Liver (tissue), 9 donors: ENCODE results near the gene UBL3. TPM values are rescaled to one million over a fixed set of nuclear protein-coding genes. Genes with fewer than 3 reads are reported as not detected.

Source experiments
- DNase-seq: peaks from one replicate; pipeline ENCODE4 v3.0.0-alpha.2; 2017; ENCODE audit warnings: low spot score
- H3K27ac ChIP-seq, 2 donors: one replicate each; pipeline ENCODE4 v1.7.0; 2013; ENCODE audit warnings: inconsistent platforms in 2 of 2, low read length in 2 of 2, control low read depth in 1 of 2, low read depth in 1 of 2, mild to moderate bottlenecking in 1 of 2
- H3K27me3 ChIP-seq, 4 donors: one replicate each; pipeline versions ENCODE4 v1.6.1 to v1.7.0; 2013; ENCODE audit warnings: low read length in 3 of 4, inconsistent platforms in 1 of 4, mild to moderate bottlenecking in 1 of 4, moderate library complexity in 1 of 4; ENCODE audit not compliant: control insufficient read depth in 4 of 4, insufficient read depth in 4 of 4
- H3K36me3 ChIP-seq, 4 donors: one replicate each; pipeline versions ENCODE4 v1.6.1 to v1.7.0; 2013; ENCODE audit warnings: low read length in 3 of 4, mild to moderate bottlenecking in 3 of 4, low read depth in 1 of 4, moderate library complexity in 1 of 4; ENCODE audit not compliant: control insufficient read depth in 4 of 4, insufficient read depth in 3 of 4
- H3K4me1 ChIP-seq, 4 donors: one replicate each; pipeline versions ENCODE4 v1.6.1 to v1.7.0; 2013; ENCODE audit warnings: low read length in 3 of 4, mild to moderate bottlenecking in 3 of 4, moderate library complexity in 1 of 4; ENCODE audit not compliant: control insufficient read depth in 4 of 4, insufficient read depth in 4 of 4
- H3K4me3 ChIP-seq, 3 donors: one replicate each; pipeline versions ENCODE4 v1.6.1 to v1.7.0; 2013; ENCODE audit warnings: low read length in 3 of 3, control low read depth in 1 of 3, low read depth in 1 of 3, mild to moderate bottlenecking in 1 of 3
- H3K9ac ChIP-seq, 2 donors: one replicate each; pipeline ENCODE4 v1.7.0; 2013; ENCODE audit warnings: low read length in 2 of 2, mild to moderate bottlenecking in 2 of 2, moderate library complexity in 2 of 2, control low read depth in 1 of 2, low read depth in 1 of 2
- H3K9me3 ChIP-seq, 4 donors: one replicate each; pipeline versions ENCODE4 v1.6.1 to v1.7.0; 2013; ENCODE audit warnings: low read length in 3 of 4; ENCODE audit not compliant: control insufficient read depth in 4 of 4
- CTCF ChIP-seq: fragments of 150-350 bp; IDR thresholded peaks from 2 replicates; pipeline ENCODE4 v1.5.1; 2017; ENCODE audit warnings: improper control_type of control experiment, low read depth, low read length; ENCODE audit not compliant: missing input control
- EGR1 ChIP-seq, 2 donors: IDR thresholded peaks; 2 replicates each; pipeline ENCODE4 v1.6.1; 2016 to 2018; ENCODE audit warnings: antibody characterized with exemption in 2 of 2, low read depth in 2 of 2
- FOXA1 ChIP-seq: IDR thresholded peaks from 2 replicates; pipeline ENCODE4 v1.6.1; 2016; ENCODE audit warnings: antibody characterized with exemption
- FOXA2 ChIP-seq: IDR thresholded peaks from 2 replicates; pipeline ENCODE4 v1.6.1; 2016; ENCODE audit warnings: antibody characterized with exemption
- GABPA ChIP-seq, 2 donors: IDR thresholded peaks in 1 of 2; conservative IDR thresholded peaks in 1 of 2; 2 replicates each; pipeline ENCODE4 v1.6.1; 2016; ENCODE audit warnings: antibody characterized with exemption in 2 of 2, mild to moderate bottlenecking in 1 of 2, moderate library complexity in 1 of 2
- HNF4A ChIP-seq, 2 donors: conservative IDR thresholded peaks; 2 replicates each; pipeline ENCODE4 v1.6.1; 2016; ENCODE audit warnings: antibody characterized with exemption in 2 of 2, mild to moderate bottlenecking in 2 of 2
- HNF4G ChIP-seq: IDR thresholded peaks from 2 replicates; pipeline ENCODE4 v1.6.1; 2016; ENCODE audit warnings: antibody characterized with exemption
- JUND ChIP-seq, 2 donors: IDR thresholded peaks; 2 replicates each; pipeline ENCODE4 v1.6.1; 2016; ENCODE audit warnings: antibody characterized with exemption in 2 of 2
- MAX ChIP-seq: IDR thresholded peaks from 2 replicates; pipeline ENCODE4 v1.6.1; 2016; ENCODE audit warnings: antibody characterized with exemption
- NR2F2 ChIP-seq: IDR thresholded peaks from 2 replicates; pipeline ENCODE4 v1.6.1; 2016; ENCODE audit warnings: antibody characterized with exemption
- RAD21 ChIP-seq, 2 donors: IDR thresholded peaks; 2 replicates each; pipeline ENCODE4 v1.6.1; 2016; ENCODE audit warnings: antibody characterized with exemption in 2 of 2, mild to moderate bottlenecking in 2 of 2
- REST ChIP-seq: IDR thresholded peaks from 2 replicates; pipeline ENCODE4 v1.6.1; 2016; ENCODE audit warnings: antibody characterized with exemption, mild to moderate bottlenecking
- RXRA ChIP-seq, 2 donors: IDR thresholded peaks; 2 replicates each; pipeline ENCODE4 v1.6.1; 2017 to 2018; ENCODE audit warnings: antibody characterized with exemption in 2 of 2, mild to moderate bottlenecking in 1 of 2
- SP1 ChIP-seq: IDR thresholded peaks from 2 replicates; pipeline ENCODE4 v1.6.1; 2018; ENCODE audit warnings: antibody characterized with exemption, mild to moderate bottlenecking
- TAF1 ChIP-seq: conservative IDR thresholded peaks from 2 replicates; pipeline ENCODE4 v1.6.1; 2016; ENCODE audit warnings: antibody characterized with exemption, mild to moderate bottlenecking
- YY1 ChIP-seq: IDR thresholded peaks from 2 replicates; pipeline ENCODE4 v1.6.1; 2016; ENCODE audit warnings: antibody characterized with exemption, mild to moderate bottlenecking
- WGBS: extraction: QIAGEN DNeasy Blood & Tissue Kit; methylation state at CpG from one replicate; pipeline ENCODE4 v1.1.7; 2013; 5-methylcytosine and 5-hydroxymethylcytosine counted together
- polyA plus RNA-seq, 2 donors: library from polyadenylated mRNA; stranded (reverse) in 1 of 2; unstranded in 1 of 2; fragments of 200-250 nt in 1 of 2; fragments of >200 nt in 1 of 2; fragmentation: Nextera tagmentation in 1 of 2; extraction: Ambion mirVana in 1 of 2; gene quantifications; one replicate each; pipeline versions ENCODE4 v1.2.1 to v1.2.3, GENCODE V29; 2013 to 2015
- total RNA-seq, 2 donors: library from RNA; depleted of rRNA; stranded (reverse); fragments of >200 nt; gene quantifications; one replicate each; pipeline ENCODE4 v1.2.3, GENCODE V29; 2014
- TF ChIP-seq, protein P1 (sequence below): IDR thresholded peaks from 2 replicates; pipeline ENCODE4 v1.6.1; 2016; ENCODE audit warnings: antibody characterized with exemption
- TF ChIP-seq, protein P2 (sequence below): IDR thresholded peaks from 2 replicates; pipeline ENCODE4 v1.6.1; 2016; ENCODE audit warnings: antibody characterized with exemption
- donor health status: healthy.
- donor health status: healthy.
- donor health status: healthy.
- donor health status: healthy.
- donor health status: healthy.

Gene UBL3
- total and polyA plus RNA-seq, 4 donors = 13.9 to 21.3 (median 15.9) TPM

DNA sequence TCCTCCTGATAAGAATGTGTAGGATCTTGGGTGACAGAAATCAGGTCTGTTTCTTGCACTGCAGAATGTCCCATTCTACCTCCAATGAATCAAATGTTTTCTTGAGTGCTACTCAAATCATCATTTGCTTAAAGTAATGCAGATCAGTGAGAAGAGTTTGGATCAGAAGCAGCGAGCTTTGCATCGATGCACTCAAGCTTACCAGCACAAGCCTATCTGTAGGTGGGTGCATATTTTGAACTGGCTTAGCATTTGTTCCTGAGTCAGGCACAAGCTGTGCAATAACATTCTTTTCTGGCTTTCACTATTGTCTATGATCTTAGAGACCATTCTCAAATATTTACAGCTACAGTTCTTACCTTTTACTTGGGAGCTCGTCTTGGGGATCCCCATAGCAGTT, 109.5 kb downstream of the UBL3 start (continued):
- no peak for TF ChIP-seq CTCF
- no peak for TF ChIP-seq HNF4G
- no peak for TF ChIP-seq HNF4A (conservative IDR thresholded peaks at IDR 0.05)
- no peak for TF ChIP-seq FOXA1

- peaks cover 0 to 12% (median 2%) of the 10 kb centered on the region in 4 donors for H3K27me3 ChIP-seq
- no peak overlapping the region for H3K27ac ChIP-seq
- H3K36me3 ChIP-seq = no peaks in the 10 kb centered on the region
- no peaks in the 10 kb centered on the region for H3K9me3 ChIP-seq
- 40% methylated on average over 5 of the region's 5 CpGs for WGBS
- DNase-seq = no peak
- TF ChIP-seq NR2F2 (no peak), MAX (no peak), FOXA1 (no peak), EGR1 (IDR thresholded peaks at IDR 0.05; ENCODE audit: low read depth in 2 of 2) (no peak), TAF1 (no peak), HNF4A (conservative IDR thresholded peaks at IDR 0.05) (peak; percentile 19 to 49), SP1 (peak; percentile 23), JUND (IDR thresholded peaks at IDR 0.05) (peak in 1 of 2 donors; percentile 63), FOXA2 (peak; percentile 26), YY1 (peak; percentile 45), RXRA (IDR thresholded peaks at IDR 0.05) (peak in 1 of 2 donors; percentile 38), REST (no peak), HNF4G (no peak), GABPA (IDR thresholded peaks at IDR 0.05 in 1 of 2, conservative IDR thresholded peaks at IDR 0.05 in 1 of 2) (no peak), CTCF (no peak), RAD21 (IDR thresholded peaks at IDR 0.05) (peak; percentile 5 to 25)
- TF ChIP-seq, protein P1, sequence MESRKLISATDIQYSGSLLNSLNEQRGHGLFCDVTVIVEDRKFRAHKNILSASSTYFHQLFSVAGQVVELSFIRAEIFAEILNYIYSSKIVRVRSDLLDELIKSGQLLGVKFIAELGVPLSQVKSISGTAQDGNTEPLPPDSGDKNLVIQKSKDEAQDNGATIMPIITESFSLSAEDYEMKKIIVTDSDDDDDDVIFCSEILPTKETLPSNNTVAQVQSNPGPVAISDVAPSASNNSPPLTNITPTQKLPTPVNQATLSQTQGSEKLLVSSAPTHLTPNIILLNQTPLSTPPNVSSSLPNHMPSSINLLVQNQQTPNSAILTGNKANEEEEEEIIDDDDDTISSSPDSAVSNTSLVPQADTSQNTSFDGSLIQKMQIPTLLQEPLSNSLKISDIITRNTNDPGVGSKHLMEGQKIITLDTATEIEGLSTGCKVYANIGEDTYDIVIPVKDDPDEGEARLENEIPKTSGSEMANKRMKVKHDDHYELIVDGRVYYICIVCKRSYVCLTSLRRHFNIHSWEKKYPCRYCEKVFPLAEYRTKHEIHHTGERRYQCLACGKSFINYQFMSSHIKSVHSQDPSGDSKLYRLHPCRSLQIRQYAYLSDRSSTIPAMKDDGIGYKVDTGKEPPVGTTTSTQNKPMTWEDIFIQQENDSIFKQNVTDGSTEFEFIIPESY = peak; percentile 41
- TF ChIP-seq, protein P2, sequence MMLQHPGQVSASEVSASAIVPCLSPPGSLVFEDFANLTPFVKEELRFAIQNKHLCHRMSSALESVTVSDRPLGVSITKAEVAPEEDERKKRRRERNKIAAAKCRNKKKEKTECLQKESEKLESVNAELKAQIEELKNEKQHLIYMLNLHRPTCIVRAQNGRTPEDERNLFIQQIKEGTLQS = no peak
- H3K4me1 ChIP-seq = no peaks in the 10 kb centered on the region
- H3K9ac ChIP-seq = no peak overlapping the region
- no peak overlapping the region for H3K4me3 ChIP-seq
These were observed 113.4 kb downstream of the UBL3 start for GRCh38 chr13:29737061-29737460.
